ENCODE data around the gene RIMS1. TPM values are rescaled to one million over a fixed set of nuclear protein-coding genes. Genes with fewer than 3 reads are reported as not detected.

Gene RIMS1
- total and polyA plus RNA-seq, 9 of the 15 experiments (the other 6 are each of a cell fraction or from before 2014, with no cell fraction given): not detected

- ATAC-seq: no peak
- H3K4me3 ChIP-seq: no peak overlapping the region
- no peak overlapping the region for H2AFZ ChIP-seq (ENCODE audit: low read depth, low read length)
- FAIRE-seq: no peak
- no peak for DNase-seq (ENCODE audit: extremely low read depth in 1 of 4, low spot score in 3 of 4)
- no peaks in the 10 kb centered on the region for H3K79me2 ChIP-seq (ENCODE audit: control insufficient read depth, insufficient read depth, low read length)
- H3K36me3 ChIP-seq (ENCODE audit: control insufficient read depth, insufficient read depth, low read length): no peaks in the 10 kb centered on the region
- intact Hi-C loops (cut with micrococcal nuclease): no loop called here
- H3K27ac ChIP-seq (ENCODE audit: extremely low read depth, low read depth, low read length): no peak overlapping the region
- no peaks in the 10 kb centered on the region for H3K4me1 ChIP-seq (replicated peaks in 1 of 2; ENCODE audit: control insufficient read depth in 2 of 2, insufficient read depth in 2 of 2, low read length in 2 of 2)
- peaks cover 0 to 5% of the 10 kb centered on the region in 2 experiments; a peak in 2 of 5 replicates for H3K27me3 ChIP-seq (ENCODE audit: control insufficient read depth in 2 of 2, insufficient read depth in 2 of 2, low read length in 2 of 2)
- ChIA-PET POLR2A (interaction anchor here (1.2 to 1.5 kb wide), 2 partner anchors 8 to 18 kb away, joined by 3 read pairs; no protein-coding TSS in a partner anchor), CTCF (ENCODE audit: low intra/inter-chr PET ratio) (interaction anchor here (0.6 kb wide), 1 partner anchor 983 kb away, joined by 3 read pairs; no protein-coding TSS in a partner anchor)
- no peak overlapping the region for H3K4me2 ChIP-seq (ENCODE audit: insufficient read depth, low read length)
- H3K9me3 ChIP-seq (replicated peaks; ENCODE audit: control insufficient read depth, insufficient read depth, low read depth, low read length): no peaks in the 10 kb centered on the region
- 0% methylated on average over 3 of the region's 3 CpGs for WGBS (ENCODE audit: insufficient coverage, low coverage, missing lambda C conversion rate)
- H4K20me1 ChIP-seq (replicated peaks; ENCODE audit: control insufficient read depth, insufficient read depth, low read length): no peaks in the 10 kb centered on the region
- BruUV-seq (replicated peaks): no TSS peak
- in situ Hi-C loops (cut with MboI): no loop called here
- H3K9ac ChIP-seq (ENCODE audit: insufficient read depth in 1 of 2, low read depth in 2 of 2, low read length in 2 of 2): no peak overlapping the region
- H3K9me1 ChIP-seq (ENCODE audit: control insufficient read depth, insufficient read depth, low read length): no peaks in the 10 kb centered on the region
- TF ChIP-seq KAT2B (IDR thresholded peaks at IDR 0.05; ENCODE audit: low read depth, low read length) (no peak), MAFK (IDR thresholded peaks at IDR 0.05; ENCODE audit: low read length) (peak; percentile 53; the same call in 1 of the 2 replicates), MAFF (IDR thresholded peaks at IDR 0.05; ENCODE audit: low read length) (peak; percentile 53), HNRNPK (IDR thresholded peaks at IDR 0.05; ENCODE audit: low read depth, low read length, poor library complexity, severe bottlenecking) (no peak), BHLHE40 (IDR thresholded peaks at IDR 0.05; ENCODE audit: low read length) (no peak), CCAR2 (IDR thresholded peaks at IDR 0.05; ENCODE audit: low read depth, low read length) (no peak), BCL6 (CRISPR knock-in tag; IDR thresholded peaks at IDR 0.05) (no peak), ZNF408 (CRISPR knock-in tag; IDR thresholded peaks at IDR 0.05; ENCODE audit: low read depth) (no peak), SMAD3 (CRISPR knock-in tag; conservative IDR thresholded peaks at IDR 0.05) (no peak), ZNF436 (CRISPR knock-in tag; IDR thresholded peaks at IDR 0.05) (no peak), POLR2AphosphoS5 (IDR thresholded peaks at IDR 0.05; ENCODE audit: control insufficient read depth, insufficient read depth, low read depth, low read length) (no peak), PRMT5 (CRISPR knock-in tag; IDR thresholded peaks at IDR 0.05) (no peak), ZNF316 (IDR thresholded peaks at IDR 0.05) (peak; percentile 56; the same call in 1 of the 2 replicates)
- TF ChIP-seq, protein P1, sequence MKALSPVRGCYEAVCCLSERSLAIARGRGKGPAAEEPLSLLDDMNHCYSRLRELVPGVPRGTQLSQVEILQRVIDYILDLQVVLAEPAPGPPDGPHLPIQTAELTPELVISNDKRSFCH (CRISPR knock-in tag; IDR thresholded peaks at IDR 0.05): no peak
- TF ChIP-seq, protein P1 (tag; IDR thresholded peaks at IDR 0.05): no peak
These were observed 487.8 kb downstream of the RIMS1 start for GRCh38 chr6:72374172-72374571.
